Naive B cell (primary cell): ENCODE data around the gene OR6K3. TPM values are rescaled to one million over a fixed set of nuclear protein-coding genes. Genes with fewer than 3 reads are reported as not detected.

ENCODE experiments used
- ATAC-seq, 2 donors: fragments of 150-1000 bp; cut with Tn5 transposase; 2 replicates each; pipeline ENCODE4 v1.10.0; 2021; ENCODE audit warnings: low read depth in 2 of 2, mild to moderate bottlenecking in 2 of 2, moderate library complexity in 2 of 2
- DNase-seq: peaks from one replicate; pipeline ENCODE4 v3.0.0; 2022
- H3K27ac Mint-ChIP-seq, 6 donors: one replicate each; pipeline ENCODE4 v1.8.0; 2020 to 2022; ENCODE audit warnings: mild to moderate bottlenecking in 6 of 6, mixed read lengths in 6 of 6, moderate library complexity in 5 of 6, inconsistent platforms in 2 of 6
- H3K27me3 Mint-ChIP-seq, 3 donors: one replicate each; pipeline ENCODE4 v1.8.0; 2021 to 2022; ENCODE audit warnings: mixed read lengths in 3 of 3, mild to moderate bottlenecking in 1 of 3
- H3K36me3 Mint-ChIP-seq, 2 donors: one replicate each; pipeline ENCODE4 v1.8.0; 2020 to 2022; ENCODE audit warnings: mixed read lengths in 2 of 2, inconsistent platforms in 1 of 2, mild to moderate bottlenecking in 1 of 2
- H3K4me1 Mint-ChIP-seq, 3 donors: one replicate each; pipeline ENCODE4 v1.8.0; 2020 to 2022; ENCODE audit warnings: mixed read lengths in 3 of 3, inconsistent platforms in 1 of 3, mild to moderate bottlenecking in 1 of 3, moderate library complexity in 1 of 3
- H3K4me3 Mint-ChIP-seq, 8 donors: one replicate each; pipeline ENCODE4 v1.8.0; 2020 to 2022; ENCODE audit warnings: mild to moderate bottlenecking in 8 of 8, mixed read lengths in 8 of 8, moderate library complexity in 8 of 8, inconsistent platforms in 2 of 8
- H3K9me3 Mint-ChIP-seq, 7 donors: one replicate each; pipeline ENCODE4 v1.8.0; 2020 to 2022; ENCODE audit warnings: mixed read lengths in 7 of 7, mild to moderate bottlenecking in 5 of 7, inconsistent platforms in 2 of 7, moderate library complexity in 1 of 7
- polyA plus RNA-seq, 6 donors: library from polyadenylated mRNA; unstranded; fragments of 300-500 nt; fragmentation: Illumina TruSeq; gene quantifications; one replicate each; pipeline ENCODE4 v1.2.3, GENCODE V29; 2021; ENCODE audit warnings: low read depth in 6 of 6

OR6K3 gene
- not detected for polyA plus RNA-seq

GRCh38 chr1:158720620-158721019 lies at the start of gene OR6K3:
TSS of gene OR6K3 (minus strand) at chr1:158720720. CDS start at chr1:158718115, 2,605 bp downstream.
- H3K27me3 Mint-ChIP-seq: peaks cover 26 to 54% (median 42%) of the 10 kb centered on the region in 3 donors
- DNase-seq (no peak), ATAC-seq (no peak)
- no peaks in the 10 kb centered on the region for H3K36me3 Mint-ChIP-seq
- no peaks in the 10 kb centered on the region for H3K4me1 Mint-ChIP-seq
- H3K27ac Mint-ChIP-seq: no peak within 1 kb of the TSS
- no peak within 1 kb of the TSS for H3K4me3 Mint-ChIP-seq
- H3K9me3 Mint-ChIP-seq: no peaks in the 10 kb centered on the region

- no peak for ATAC-seq
- peaks cover 16 to 37% (median 33%) of the 10 kb centered on the region in 3 donors for H3K27me3 Mint-ChIP-seq
- H3K9me3 Mint-ChIP-seq: peaks cover 0 to 12% (median 2%) of the 10 kb centered on the region in 7 donors
- DNase-seq: no peak
- no peaks in the 10 kb centered on the region for H3K4me1 Mint-ChIP-seq
- no peak within 1 kb of the TSS for H3K27ac Mint-ChIP-seq
- no peak within 1 kb of the TSS for H3K4me3 Mint-ChIP-seq
- no peaks in the 10 kb centered on the region for H3K36me3 Mint-ChIP-seq
Observed at GRCh38 chr1:158754420-158754819, 33.9 kb upstream of the OR6K3 start, which contains the start of gene OR6K6. TSS of gene OR6K6 (plus strand) at chr1:158754720. CDS start at chr1:158754888, 168 bp downstream.

- H3K27me3 Mint-ChIP-seq: peaks cover 8 to 31% (median 26%) of the 10 kb centered on the region in 3 donors
- no peak overlapping the region for H3K4me3 Mint-ChIP-seq
- no peak overlapping the region for H3K27ac Mint-ChIP-seq
- peaks cover 0 to 8% (median 1%) of the 10 kb centered on the region in 7 donors for H3K9me3 Mint-ChIP-seq
- ATAC-seq (no peak), DNase-seq (no peak)
- no peaks in the 10 kb centered on the region for H3K4me1 Mint-ChIP-seq
- H3K36me3 Mint-ChIP-seq: no peaks in the 10 kb centered on the region
Observed at GRCh38 chr1:158752155-158752712, 31.7 kb upstream of the OR6K3 start.

DNA sequence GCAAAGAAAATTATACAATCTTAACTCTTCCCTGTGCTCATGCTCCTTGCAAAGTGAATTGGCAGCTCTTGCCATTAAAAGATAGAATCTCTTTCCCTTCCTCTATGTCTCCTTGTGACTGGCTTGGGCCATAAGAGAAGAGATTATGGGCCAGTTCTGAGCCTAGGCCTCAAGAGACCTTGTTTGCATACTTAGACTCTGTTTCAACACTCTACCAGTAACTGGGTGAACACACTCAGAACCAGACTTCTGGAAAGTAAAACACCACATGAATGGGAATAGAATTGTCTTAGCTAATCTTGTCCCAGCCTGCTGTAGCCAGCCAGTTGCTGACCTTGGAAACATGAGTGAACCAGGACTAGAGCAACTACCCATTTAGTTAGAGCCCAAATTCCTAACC lies 15.3 kb upstream of the OR6K3 start:
- Mint-ChIP-seq H3K4me3 (no peak overlapping the region), H3K4me1 (no peaks in the 10 kb centered on the region), H3K9me3 (peaks cover 0 to 3% (median 0%) of the 10 kb centered on the region in 7 donors), H3K36me3 (no peaks in the 10 kb centered on the region), H3K27me3 (peaks cover 13 to 28% (median 27%) of the 10 kb centered on the region in 3 donors), H3K27ac (no peak overlapping the region)
- no peak for ATAC-seq
- no peak for DNase-seq

DNA sequence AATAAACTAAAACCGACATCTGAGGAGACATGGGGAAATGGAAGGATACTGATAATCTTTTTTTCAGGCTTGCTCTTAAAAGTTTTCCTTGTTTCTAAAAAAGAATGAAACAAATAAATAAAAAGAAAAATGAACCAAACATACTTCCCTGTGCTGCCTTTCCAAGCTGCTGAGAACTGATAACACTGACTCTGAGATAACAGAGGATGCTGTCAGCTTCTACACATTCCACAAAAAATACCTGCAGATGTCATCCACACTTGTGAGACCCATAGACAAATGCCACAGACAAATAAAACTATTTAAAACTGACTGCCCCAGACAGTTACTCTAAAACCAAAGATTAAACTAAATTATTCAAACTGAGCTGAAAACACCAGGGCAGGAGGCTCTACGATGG lies 12.0 kb upstream of the OR6K3 start:
- no peaks in the 10 kb centered on the region for H3K4me1 Mint-ChIP-seq
- H3K36me3 Mint-ChIP-seq: no peaks in the 10 kb centered on the region
- peaks cover 4 to 8% (median 7%) of the 10 kb centered on the region in 3 donors for H3K27me3 Mint-ChIP-seq
- H3K4me3 Mint-ChIP-seq: no peak overlapping the region
- no peak overlapping the region for H3K27ac Mint-ChIP-seq
- ATAC-seq (no peak), DNase-seq (no peak)
- no peaks in the 10 kb centered on the region for H3K9me3 Mint-ChIP-seq

DNA sequence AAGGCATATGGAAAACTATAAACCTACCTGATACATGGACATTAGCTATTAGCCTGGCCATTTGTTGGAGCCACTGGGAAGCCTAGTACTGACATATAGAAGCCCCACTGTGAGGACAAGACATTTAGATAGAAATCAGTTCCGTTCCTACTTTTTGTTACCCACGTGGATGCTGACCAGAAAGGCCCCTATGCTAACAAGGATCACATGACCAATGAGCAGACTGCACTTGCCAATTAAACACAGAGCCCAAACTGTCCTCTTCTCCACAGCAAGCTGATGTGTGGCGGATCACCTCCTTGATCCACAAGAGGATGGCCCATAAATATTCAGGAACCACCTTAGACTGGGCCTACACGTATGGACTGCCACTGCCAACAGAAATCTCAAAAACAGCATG lies 11.2 kb upstream of the OR6K3 start:
- H3K9me3 Mint-ChIP-seq: no peaks in the 10 kb centered on the region
- H3K27me3 Mint-ChIP-seq: peaks cover 3 to 12% (median 4%) of the 10 kb centered on the region in 3 donors
- no peaks in the 10 kb centered on the region for H3K36me3 Mint-ChIP-seq
- H3K4me3 Mint-ChIP-seq: no peak overlapping the region
- no peak for DNase-seq
- H3K27ac Mint-ChIP-seq: no peak overlapping the region
- H3K4me1 Mint-ChIP-seq: no peaks in the 10 kb centered on the region
- no peak for ATAC-seq

GRCh38 chr1:158730453-158730852 lies 9.9 kb upstream of the OR6K3 start:
- H3K27ac Mint-ChIP-seq: no peak overlapping the region
- ATAC-seq (no peak), DNase-seq (no peak)
- H3K36me3 Mint-ChIP-seq: no peaks in the 10 kb centered on the region
- H3K27me3 Mint-ChIP-seq: peaks cover 5 to 19% (median 9%) of the 10 kb centered on the region in 3 donors
- no peaks in the 10 kb centered on the region for H3K9me3 Mint-ChIP-seq
- no peaks in the 10 kb centered on the region for H3K4me1 Mint-ChIP-seq
- H3K4me3 Mint-ChIP-seq: no peak overlapping the region

GRCh38 chr1:158728510-158729225 lies 8.1 kb upstream of the OR6K3 start:
- Mint-ChIP-seq H3K27ac (no peak overlapping the region), H3K36me3 (no peaks in the 10 kb centered on the region), H3K4me3 (no peak overlapping the region), H3K9me3 (no peaks in the 10 kb centered on the region), H3K27me3 (peaks cover 17 to 18% (median 17%) of the 10 kb centered on the region in 3 donors), H3K4me1 (no peaks in the 10 kb centered on the region)
- ATAC-seq (no peak), DNase-seq (no peak)

DNA sequence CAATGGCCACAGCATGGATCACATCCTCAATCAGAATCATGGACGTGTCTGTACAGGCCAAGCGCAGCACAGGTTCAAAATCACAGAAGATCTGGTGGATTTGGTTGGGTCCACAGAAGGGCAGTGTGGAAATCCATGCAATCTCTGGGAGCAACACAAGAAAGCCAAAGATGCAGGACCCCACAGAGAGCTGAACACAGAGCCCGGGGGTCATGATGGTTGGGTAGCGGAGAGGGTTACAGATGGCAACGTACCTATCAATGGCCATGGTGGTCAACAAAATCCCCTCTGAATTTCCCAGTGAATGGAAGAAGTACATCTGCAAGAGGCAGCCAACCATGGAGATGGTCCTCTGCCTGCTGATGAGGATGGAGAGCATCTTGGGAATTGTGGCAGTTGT lies 3.9 kb upstream of the OR6K3 start:
- H3K36me3 Mint-ChIP-seq: no peaks in the 10 kb centered on the region
- peaks cover 23 to 41% (median 33%) of the 10 kb centered on the region in 3 donors for H3K27me3 Mint-ChIP-seq
- H3K4me1 Mint-ChIP-seq: no peaks in the 10 kb centered on the region
- ATAC-seq (no peak), DNase-seq (no peak)
- no peaks in the 10 kb centered on the region for H3K9me3 Mint-ChIP-seq
- no peak overlapping the region for H3K27ac Mint-ChIP-seq
- H3K4me3 Mint-ChIP-seq: no peak overlapping the region

DNA sequence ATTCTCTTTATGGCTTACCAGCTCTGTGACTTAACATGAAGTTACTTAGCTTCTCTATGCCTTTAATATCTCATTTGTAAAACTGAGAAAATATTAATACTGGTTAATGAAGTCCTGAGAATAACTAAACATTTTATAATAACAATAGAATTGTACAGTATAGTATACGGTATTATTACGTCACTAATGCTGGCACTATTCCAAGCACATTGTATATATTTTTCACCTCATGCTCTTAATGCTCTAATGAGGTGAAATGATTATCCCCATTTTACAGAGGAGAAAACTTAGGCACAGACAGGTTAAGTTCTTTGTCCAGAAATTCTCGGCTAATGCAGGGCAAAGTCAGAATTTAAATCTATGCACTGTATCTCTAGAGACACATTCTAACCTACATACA lies 856 bp downstream of the OR6K3 start:
- Mint-ChIP-seq H3K9me3 (no peaks in the 10 kb centered on the region), H3K4me3 (no peak overlapping the region), H3K36me3 (no peaks in the 10 kb centered on the region), H3K4me1 (no peaks in the 10 kb centered on the region), H3K27ac (no peak overlapping the region), H3K27me3 (peaks cover 22 to 56% (median 42%) of the 10 kb centered on the region in 3 donors)
- DNase-seq (no peak), ATAC-seq (no peak)

- Mint-ChIP-seq H3K36me3 (no peaks in the 10 kb centered on the region), H3K27ac (no peak overlapping the region), H3K4me3 (no peak overlapping the region), H3K9me3 (no peaks in the 10 kb centered on the region), H3K27me3 (peaks cover 25 to 47% (median 33%) of the 10 kb centered on the region in 3 donors), H3K4me1 (no peaks in the 10 kb centered on the region)
- ATAC-seq (no peak), DNase-seq (no peak)
Observed at GRCh38 chr1:158717344-158717743, 3.2 kb downstream of the OR6K3 start.

DNA sequence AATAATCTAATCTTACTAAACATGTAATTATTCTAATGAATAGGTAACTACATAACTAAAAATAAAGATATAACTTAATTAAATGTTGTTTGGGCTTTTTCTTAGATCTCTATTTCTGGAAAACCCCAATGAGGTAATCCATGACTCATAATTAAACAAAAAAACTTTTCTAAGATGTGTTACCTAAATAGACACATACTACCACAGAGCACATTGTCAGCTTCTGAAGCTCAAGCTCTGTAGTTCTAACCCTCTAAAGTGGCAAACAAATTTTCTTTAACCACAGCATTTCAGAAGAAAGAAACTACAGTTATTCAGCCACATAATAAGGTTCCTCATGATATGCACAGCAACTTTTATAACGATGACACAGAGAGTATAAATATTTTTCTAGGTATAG lies 4.2 kb downstream of the OR6K3 start:
- Mint-ChIP-seq H3K4me3 (no peak overlapping the region), H3K36me3 (no peaks in the 10 kb centered on the region), H3K9me3 (peaks cover 0 to under 1% (median 0%) of the 10 kb centered on the region in 7 donors), H3K27me3 (peaks cover 28 to 49% (median 38%) of the 10 kb centered on the region in 3 donors), H3K27ac (no peak overlapping the region), H3K4me1 (no peaks in the 10 kb centered on the region)
- DNase-seq (no peak), ATAC-seq (no peak)

- no peaks in the 10 kb centered on the region for H3K4me1 Mint-ChIP-seq
- peaks cover 20 to 45% (median 30%) of the 10 kb centered on the region in 3 donors for H3K27me3 Mint-ChIP-seq
- DNase-seq (no peak), ATAC-seq (no peak)
- H3K4me3 Mint-ChIP-seq: no peak overlapping the region
- H3K36me3 Mint-ChIP-seq: no peaks in the 10 kb centered on the region
- peaks cover 0 to 1% (median 0%) of the 10 kb centered on the region in 7 donors for H3K9me3 Mint-ChIP-seq
- no peak overlapping the region for H3K27ac Mint-ChIP-seq
Observed at GRCh38 chr1:158714754-158715153, 5.8 kb downstream of the OR6K3 start.

DNA sequence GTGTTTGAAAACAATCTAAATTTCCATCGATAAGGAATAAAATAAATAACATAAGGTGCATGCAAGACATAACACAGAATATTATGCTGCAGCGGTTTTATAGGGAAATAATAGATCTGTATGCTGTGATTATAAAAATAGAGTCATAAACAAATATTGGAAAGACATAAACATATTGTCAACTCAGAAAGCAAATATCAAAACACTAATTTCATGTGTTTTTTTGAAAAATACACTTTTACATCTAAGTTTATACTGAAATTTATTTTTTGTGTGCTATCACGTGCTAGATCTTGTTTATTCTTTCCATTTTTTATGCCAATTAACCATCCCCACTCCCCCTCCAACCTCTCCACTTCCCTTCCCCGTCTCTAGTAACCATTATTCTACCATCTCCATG lies 9.4 kb downstream of the OR6K3 start:
- ATAC-seq: no peak
- no peaks in the 10 kb centered on the region for H3K36me3 Mint-ChIP-seq
- H3K4me1 Mint-ChIP-seq: no peaks in the 10 kb centered on the region
- peaks cover 6 to 25% (median 22%) of the 10 kb centered on the region in 3 donors for H3K27me3 Mint-ChIP-seq
- H3K9me3 Mint-ChIP-seq: peaks cover 0 to 1% (median 0%) of the 10 kb centered on the region in 7 donors
- no peak overlapping the region for H3K27ac Mint-ChIP-seq
- H3K4me3 Mint-ChIP-seq: no peak overlapping the region
- DNase-seq: no peak
